Measurements from ENCODE around the gene ITPRID2.
"Not testable (repeated sequence)": the region's sequence is repeated elsewhere in the genome, so short reads cannot be mapped to it uniquely, and the experiment has no call there.

Gene ITPRID2

DNA sequence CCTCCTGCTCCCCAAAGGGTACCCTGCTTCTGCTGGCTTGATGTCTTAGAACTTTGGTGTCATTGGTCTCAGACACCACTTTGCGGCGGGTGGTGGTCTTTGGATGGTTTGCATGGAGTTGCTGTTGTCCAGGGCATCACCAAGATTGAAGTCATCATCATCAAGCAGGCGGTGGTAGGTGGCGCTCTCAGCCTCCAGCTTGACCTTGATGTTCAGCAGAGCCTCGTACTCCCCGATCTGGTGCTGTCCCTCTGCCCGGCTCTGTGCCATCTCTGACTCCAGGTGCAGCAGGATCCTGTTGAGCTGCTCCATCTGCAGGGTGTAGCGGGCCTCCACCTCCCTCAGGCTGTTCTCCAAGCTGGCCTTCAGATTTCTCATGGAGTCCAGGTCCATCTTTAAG lies 69.6 kb downstream of the ITPRID2 start:
- DNase-seq (ENCODE audit: low read depth), result not testable (repeated sequence)

DNA sequence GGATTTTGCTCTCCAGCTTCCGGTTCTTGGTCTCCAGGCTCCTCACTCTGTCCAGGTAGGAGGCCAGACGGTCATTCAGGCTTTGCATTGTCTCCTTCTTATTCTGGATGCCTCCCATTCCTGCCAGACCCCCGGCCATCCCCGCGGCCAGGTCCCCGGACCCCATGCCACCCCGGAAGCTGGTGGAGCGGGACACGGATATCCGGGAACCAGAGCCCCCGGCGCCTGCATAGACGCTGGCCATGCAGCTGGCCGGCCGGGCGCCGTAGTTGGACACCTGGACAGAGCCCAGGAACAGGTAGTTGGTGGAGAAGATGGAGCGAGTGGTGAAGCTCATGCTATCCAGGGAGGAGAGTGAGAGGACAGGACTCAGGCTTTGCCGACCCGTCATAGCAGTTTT lies 70.6 kb downstream of the ITPRID2 start:
- DNase-seq (ENCODE audit: low read depth), result no peak

DNA sequence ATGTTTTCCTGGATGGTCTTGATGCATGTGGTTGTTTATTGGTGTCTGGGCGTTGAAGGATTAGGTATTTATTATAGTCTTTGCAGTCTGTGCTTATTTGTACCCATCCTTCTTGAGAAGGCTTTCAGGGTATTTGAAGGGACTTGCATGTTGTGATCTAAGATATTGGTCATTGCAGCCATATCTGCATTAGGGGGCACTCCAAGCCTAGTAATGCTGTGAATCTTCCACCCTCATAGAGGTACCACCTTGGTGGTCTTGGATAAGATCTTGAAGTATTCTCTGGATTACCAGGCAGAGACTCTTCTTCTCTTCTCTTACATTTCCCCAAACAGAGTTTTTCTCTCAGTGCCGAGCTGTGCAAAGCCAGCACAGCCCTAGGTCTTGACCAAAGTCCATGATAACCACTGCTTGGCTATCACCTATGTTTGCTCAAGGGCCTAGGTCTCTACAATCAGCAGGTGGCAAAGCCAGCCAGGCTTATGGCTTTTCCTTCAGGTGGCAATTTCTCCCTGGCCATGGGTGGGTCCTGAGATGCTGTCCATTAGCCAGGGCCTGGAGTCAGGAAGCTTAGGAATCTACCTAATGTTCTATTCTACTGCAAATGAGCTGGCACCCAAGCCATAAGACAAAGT lies 78.7 kb downstream of the ITPRID2 start:
- no peak for DNase-seq (ENCODE audit: low read depth)

DNA sequence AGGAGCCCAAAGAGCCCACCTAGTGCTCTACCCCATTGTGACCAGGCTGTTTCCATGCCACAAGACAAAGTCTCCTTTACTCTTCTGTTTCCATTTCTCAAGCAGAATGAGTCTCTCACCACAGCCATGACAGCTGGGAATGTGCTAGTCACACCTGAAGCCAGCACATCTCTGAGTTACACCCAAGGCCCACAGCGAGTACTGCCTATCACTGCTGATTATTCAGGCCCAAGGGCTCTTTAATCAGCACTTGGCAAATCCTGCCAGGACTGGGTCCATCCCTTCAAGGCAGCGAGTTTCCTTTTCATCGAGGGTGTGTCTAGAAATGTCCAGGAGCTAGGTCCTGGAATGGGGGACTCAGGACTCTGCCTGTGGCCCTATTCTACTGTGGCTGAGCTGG lies 79.5 kb downstream of the ITPRID2 start:
- DNase-seq (ENCODE audit: low read depth), result no peak

DNA sequence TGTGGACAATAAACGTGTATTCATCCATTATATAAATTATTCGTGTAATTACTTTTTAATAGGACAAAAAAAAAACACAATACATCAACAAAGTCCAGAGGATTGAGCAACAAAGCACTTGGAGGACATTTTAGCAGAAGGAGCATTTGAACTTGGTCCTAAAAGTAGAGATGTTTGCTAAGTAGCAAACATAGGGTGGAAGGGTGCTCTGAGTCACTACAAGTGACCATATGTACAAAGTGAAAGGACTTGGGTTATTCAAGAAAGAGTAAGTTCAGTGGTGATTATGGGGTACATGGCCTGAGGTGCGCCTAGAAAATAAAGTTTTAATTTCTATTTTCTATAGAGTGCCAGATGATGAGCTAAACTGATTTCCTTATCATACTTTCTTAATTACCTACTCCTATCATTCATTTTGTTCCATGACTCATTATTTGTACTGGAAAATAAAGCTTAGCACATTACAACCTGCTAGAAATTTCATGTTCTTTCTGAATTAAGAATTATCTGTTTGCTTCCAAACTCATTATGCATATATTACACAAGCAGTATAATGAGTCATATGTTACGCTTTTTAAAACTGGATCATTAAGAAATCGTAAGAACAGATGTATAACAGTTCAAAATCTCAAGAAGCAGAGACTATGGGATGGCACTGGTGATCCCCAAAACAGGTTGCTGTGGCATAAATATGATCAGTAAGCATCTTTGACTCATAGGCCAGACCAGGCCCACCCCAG lies 81.1 kb downstream of the ITPRID2 start:
- no peak for DNase-seq (ENCODE audit: low read depth)

DNA sequence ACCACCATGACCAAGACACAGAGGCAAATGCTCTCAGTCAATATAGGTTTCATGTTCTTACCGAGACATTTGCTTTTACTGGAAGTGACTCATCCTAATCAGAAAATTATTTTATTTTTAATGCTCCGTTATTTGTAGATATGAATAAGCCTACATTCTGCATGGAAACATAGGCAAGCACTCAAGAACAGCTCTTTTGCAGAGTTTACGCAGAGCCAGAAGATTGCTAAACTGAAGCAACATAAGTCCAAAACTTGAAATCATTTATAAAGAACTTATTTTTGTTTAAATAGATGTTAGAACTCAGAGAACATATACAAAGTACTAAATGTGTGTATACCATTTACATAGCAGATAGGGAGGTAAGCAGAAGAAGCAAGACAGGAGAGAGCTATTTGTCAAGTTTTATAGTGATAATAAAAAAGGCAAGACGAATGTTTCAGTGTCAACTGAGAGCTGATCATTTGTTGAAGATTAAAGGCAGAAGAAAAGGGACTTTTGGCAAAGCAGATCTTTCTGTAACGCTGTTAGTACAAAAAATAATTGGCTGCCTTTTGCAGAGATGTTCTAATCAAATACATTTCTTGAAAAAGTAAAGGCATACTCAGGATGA lies 81.7 kb downstream of the ITPRID2 start:
- DNase-seq (ENCODE audit: low read depth), result no peak

DNA sequence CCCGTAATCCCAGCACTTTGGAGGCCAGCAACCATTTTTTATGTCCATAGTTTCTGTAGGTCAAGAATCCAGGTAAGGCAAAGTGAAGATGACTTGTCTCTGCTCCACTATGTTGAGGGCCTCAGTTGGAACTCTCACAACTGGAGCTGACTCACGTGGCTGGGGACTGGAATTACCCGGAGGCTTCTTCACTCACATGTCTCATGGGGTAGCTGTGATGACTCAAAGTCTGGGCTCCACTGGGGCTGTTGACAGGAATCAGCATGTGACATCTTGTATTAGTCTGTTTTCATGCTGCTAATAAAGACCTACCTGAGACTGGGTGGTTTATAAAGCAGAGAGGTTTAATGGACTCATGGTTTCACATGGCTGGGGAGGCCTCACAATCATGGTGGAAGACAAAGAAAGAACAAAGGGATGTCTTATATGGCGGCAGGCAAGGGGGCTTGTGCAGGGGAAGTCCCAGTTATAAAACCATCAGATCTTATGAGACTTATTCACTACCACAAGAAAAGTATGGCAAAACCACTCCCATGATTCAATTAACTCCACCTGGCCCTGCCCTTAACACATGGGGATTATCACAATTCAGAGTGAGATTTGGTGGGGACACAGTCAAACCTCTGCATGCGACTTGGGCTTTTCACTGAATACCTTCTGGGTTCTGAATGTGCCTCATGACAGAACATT lies 86.3 kb downstream of the ITPRID2 start:
- DNase-seq (ENCODE audit: low read depth), result no peak

DNA sequence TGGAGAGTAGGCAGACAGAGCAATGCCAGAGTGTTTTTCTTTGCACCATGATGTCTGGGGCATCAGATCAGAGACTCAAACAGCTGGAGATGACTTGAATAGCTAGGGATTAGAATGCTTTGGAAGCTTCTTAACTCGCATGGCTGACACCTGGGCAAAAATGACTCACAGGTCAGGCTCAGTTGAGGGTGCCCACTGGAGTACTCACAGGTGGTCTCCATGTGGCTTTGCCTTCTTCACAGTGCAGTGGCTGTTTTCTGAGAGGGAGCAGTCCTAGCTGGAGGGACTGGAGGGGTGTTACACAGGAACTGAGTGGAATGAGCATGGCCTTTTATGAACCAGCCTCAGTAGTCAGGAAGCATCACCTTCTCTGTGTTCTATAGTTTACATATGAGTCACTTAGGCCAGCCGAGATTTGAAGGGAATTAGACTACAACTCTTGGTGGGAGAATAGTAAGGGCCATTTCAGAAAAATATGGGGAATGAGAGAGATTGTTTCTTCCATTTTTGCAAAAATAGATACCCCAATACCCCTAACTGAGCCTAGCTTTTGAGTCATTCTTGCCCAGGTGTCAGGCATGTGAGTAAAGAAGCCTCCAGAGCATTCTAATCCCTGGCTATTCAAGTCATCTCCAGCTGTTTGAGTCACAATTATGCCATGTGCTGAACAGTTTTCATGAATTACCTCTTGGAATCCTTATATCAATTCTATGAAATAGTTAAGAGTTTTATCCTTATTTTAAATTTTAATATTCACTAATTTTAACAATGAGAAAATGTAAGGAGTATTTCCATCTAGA lies 87.0 kb downstream of the ITPRID2 start:
- no peak for DNase-seq (ENCODE audit: low read depth)

All from HS-5 (cell line).